Omental fat pad (tissue), 4 donors: ENCODE measurements around the gene C1QTNF9. TPM values are rescaled to one million over a fixed set of nuclear protein-coding genes. Genes with fewer than 3 reads are reported as not detected.
"Not testable (repeated sequence)": the region's sequence is repeated elsewhere in the genome, so short reads cannot be mapped to it uniquely, and the experiment has no call there.

Experiments
- ATAC-seq: fragments of 150-250 bp; one replicate; pipeline ENCODE4 v1.9.1; 2016; ENCODE audit warnings: mild to moderate bottlenecking, moderate library complexity; ENCODE audit not compliant: low FRiP score
- DNase-seq: peaks from one replicate; pipeline ENCODE4 v3.0.0-alpha.2; 2019; ENCODE audit warnings: low spot score
- total RNA-seq, 4 donors: library from RNA; depleted of rRNA; stranded (reverse); fragments of >200 nt; gene quantifications; one replicate each; pipeline ENCODE4 v1.1.0, GENCODE V29; 2016
- TF ChIP-seq, protein P1 (sequence below), 3 donors: fragments of 450-650 bp; IDR thresholded peaks; one replicate each; pipeline ENCODE4 v1.5.1; 2016 to 2017; ENCODE audit warnings: antibody characterized with exemption in 3 of 3, mild to moderate bottlenecking in 3 of 3, moderate library complexity in 2 of 3

C1QTNF9 gene
- total RNA-seq, 4 donors from 2014 or later: 0.48 to 0.79 (median 0.69) TPM; not detected in 1

DNA sequence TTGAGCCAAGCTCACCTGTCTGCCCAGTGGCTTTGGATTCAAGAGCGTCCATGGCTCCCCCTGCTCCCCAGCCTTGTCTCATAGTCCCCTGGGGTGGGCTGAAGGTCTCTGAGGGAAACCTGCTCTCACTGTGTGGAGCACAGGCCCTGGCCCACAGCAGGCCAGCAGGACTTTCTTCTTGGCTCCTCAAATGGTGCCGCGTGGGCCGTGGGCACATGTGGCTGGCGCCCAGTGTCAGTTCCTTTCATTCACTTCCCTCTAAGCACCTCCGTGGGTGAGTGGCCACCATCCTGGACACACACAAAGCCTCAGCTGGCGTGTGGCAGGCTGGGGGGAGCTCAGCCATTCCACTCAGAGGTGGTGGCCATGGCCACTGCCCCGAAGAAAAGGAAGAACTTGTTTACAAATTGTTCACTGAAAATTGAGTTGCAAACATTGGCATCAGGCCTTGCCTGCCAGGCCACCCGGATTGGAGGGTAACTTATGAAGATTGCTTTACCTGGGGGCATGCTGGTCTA lies 53.1 kb downstream of the C1QTNF9 start:
- no peak for DNase-seq
- no peak for ATAC-seq
- TF ChIP-seq, protein P1, sequence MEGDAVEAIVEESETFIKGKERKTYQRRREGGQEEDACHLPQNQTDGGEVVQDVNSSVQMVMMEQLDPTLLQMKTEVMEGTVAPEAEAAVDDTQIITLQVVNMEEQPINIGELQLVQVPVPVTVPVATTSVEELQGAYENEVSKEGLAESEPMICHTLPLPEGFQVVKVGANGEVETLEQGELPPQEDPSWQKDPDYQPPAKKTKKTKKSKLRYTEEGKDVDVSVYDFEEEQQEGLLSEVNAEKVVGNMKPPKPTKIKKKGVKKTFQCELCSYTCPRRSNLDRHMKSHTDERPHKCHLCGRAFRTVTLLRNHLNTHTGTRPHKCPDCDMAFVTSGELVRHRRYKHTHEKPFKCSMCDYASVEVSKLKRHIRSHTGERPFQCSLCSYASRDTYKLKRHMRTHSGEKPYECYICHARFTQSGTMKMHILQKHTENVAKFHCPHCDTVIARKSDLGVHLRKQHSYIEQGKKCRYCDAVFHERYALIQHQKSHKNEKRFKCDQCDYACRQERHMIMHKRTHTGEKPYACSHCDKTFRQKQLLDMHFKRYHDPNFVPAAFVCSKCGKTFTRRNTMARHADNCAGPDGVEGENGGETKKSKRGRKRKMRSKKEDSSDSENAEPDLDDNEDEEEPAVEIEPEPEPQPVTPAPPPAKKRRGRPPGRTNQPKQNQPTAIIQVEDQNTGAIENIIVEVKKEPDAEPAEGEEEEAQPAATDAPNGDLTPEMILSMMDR (IDR thresholded peaks at IDR 0.05): no peak

DNA sequence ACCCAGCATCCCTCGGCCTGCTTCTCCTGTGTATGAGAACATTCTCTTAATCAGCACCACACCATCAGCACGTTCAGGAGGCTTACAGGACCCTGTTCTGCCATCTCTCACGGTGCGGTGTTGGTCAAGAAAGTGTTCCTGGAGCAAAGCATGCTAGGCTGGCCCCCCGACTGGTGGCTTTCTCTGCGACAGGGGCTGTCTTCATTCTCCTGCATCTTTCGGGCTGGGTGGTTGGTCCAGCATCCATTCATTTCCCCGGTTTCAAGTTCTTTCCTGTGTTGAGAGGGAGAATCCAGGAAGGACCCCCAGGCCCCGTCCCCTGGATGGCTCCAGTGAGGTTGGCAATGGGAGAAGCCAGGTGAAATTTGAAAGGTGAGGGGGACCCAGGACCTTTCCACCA lies 55.8 kb downstream of the C1QTNF9 start:
- ATAC-seq: no peak
- no peak for DNase-seq
- TF ChIP-seq, protein P1 (IDR thresholded peaks at IDR 0.05): no peak

DNA sequence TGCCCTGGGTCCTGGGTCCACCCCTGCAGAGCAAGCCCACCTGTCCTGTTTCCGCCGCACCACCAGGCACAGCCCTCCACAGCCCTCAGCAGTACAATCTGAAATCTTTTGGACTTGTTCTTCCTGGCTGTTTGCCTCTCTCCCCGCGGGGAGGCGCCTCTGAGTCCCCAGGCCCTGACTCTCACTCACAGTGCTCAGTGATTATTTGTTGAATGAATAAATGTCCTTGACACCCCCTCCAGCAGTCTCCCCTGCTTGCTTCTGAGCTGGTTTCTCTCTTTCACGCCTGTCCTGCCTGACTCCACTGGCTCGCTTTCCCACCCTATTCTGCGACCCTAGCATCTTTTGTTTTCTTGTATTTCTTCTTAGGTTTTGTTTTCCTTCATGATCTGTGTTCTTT lies 56.9 kb downstream of the C1QTNF9 start:
- ATAC-seq, DNase-seq: not testable (repeated sequence)

DNA sequence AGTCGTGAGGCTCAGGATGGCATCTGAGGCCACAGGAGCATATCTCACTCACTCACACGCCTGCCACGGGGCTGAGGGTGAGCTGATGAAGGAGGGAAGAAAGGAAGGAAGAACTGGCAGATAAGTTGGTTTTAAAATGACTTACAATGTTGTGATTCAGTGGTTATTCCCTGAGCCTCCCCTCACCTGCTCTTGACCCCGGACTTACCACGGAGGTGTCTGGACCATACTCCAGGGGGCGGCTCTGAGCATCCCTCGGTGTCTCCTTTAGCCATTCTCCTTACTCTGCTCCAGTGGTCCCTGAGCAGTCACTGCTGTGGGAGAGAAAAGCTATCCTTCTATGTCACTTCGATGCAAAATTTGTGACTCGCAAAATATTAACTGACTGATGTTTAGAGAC lies 61.9 kb downstream of the C1QTNF9 start:
- DNase-seq, ATAC-seq: not testable (repeated sequence)

Other genes starting within 250 kb of the C1QTNF9 start
- 10 to 100 TPM in 3 of 4 donors, 1 to 10 TPM in 1; 9.0 to 46.0 (median 18.7) TPM for gene SPATA13, start 148.9 kb upstream of the C1QTNF9 start, total RNA-seq
- 10 to 100 TPM; 44.1 to 59.0 (median 51.3) TPM for gene PARP4, start 203.2 kb downstream of the C1QTNF9 start, total RNA-seq